Keratinocyte (primary cell): ENCODE results near the gene HOXB9. TPM values are rescaled to one million over a fixed set of nuclear protein-coding genes. Genes with fewer than 3 reads are reported as not detected.

ENCODE experiments used
- DNase-seq: peaks from one replicate; pipeline ENCODE4 v3.0.0-alpha.2; 2011; ENCODE audit warnings: low read depth, missing footprints, low spot score
- FAIRE-seq: peaks from 2 replicates; lab custom pipeline; 2011; peaks lifted over from hg19 to GRCh38; lab: Jason Lieb, UNC
- H2AFZ ChIP-seq: 2 replicates; pipeline ENCODE4 v1.6.0; 2012; ENCODE audit warnings: low read length, control low read depth, inconsistent platforms; ENCODE audit not compliant: control insufficient read depth
- H3K27ac ChIP-seq: 2 replicates; pipeline ENCODE4 v1.5.1; 2011; ENCODE audit warnings: low read length; ENCODE audit not compliant: control insufficient read depth, insufficient read depth
- H3K27me3 ChIP-seq: 3 replicates; pipeline ENCODE4 v1.6.0; 2011; ENCODE audit warnings: low read length; ENCODE audit not compliant: control insufficient read depth, insufficient read depth; ENCODE audit errors: extremely low read depth
- H3K36me3 ChIP-seq, 2 experiments: 2 replicates in 1 of 2; 3 replicates in 1 of 2; pipeline ENCODE4 v1.5.1; 2011; ENCODE audit warnings: low read length in 2 of 2, mild to moderate bottlenecking in 1 of 2; ENCODE audit not compliant: control insufficient read depth in 2 of 2, insufficient read depth in 2 of 2; ENCODE audit errors: extremely low read depth in 1 of 2
- H3K4me1 ChIP-seq: 3 replicates; pipeline ENCODE4 v1.5.1; 2011; ENCODE audit warnings: low read length; ENCODE audit not compliant: control insufficient read depth, insufficient read depth; ENCODE audit errors: extremely low read depth
- H3K4me2 ChIP-seq: 3 replicates; pipeline ENCODE4 v1.6.0; 2011; ENCODE audit warnings: low read depth, low read length; ENCODE audit not compliant: control insufficient read depth, insufficient read depth; ENCODE audit errors: extremely low read depth
- H3K4me3 ChIP-seq, 3 experiments: fragments of 200-600 bp in 1 of 3; sonication (generic) in 1 of 3; 2 replicates in 2 of 3; 3 replicates in 1 of 3; pipeline ENCODE4 v1.5.1; 2011 to 2016; ENCODE audit warnings: low read length in 3 of 3, mild to moderate bottlenecking in 3 of 3, control low read depth in 2 of 3, inconsistent platforms in 1 of 3, low read depth in 1 of 3, mixed read lengths in 1 of 3, mixed run types in 1 of 3, moderate library complexity in 1 of 3; ENCODE audit not compliant: control insufficient read depth in 2 of 3, insufficient read depth in 2 of 3; ENCODE audit errors: extremely low read depth in 1 of 3
- H3K79me2 ChIP-seq: 2 replicates; pipeline ENCODE4 v1.6.0; 2012; ENCODE audit warnings: low read length; ENCODE audit not compliant: control insufficient read depth, insufficient read depth
- H3K9ac ChIP-seq: 3 replicates; pipeline ENCODE4 v1.6.0; 2011; ENCODE audit warnings: low read length; ENCODE audit not compliant: control insufficient read depth, insufficient read depth; ENCODE audit errors: extremely low read depth
- H3K9me1 ChIP-seq: 3 replicates; pipeline ENCODE4 v1.6.0; 2011; ENCODE audit warnings: low read length; ENCODE audit not compliant: control insufficient read depth, insufficient read depth; ENCODE audit errors: extremely low read depth
- H3K9me3 ChIP-seq: 2 replicates; pipeline ENCODE4 v1.5.1; 2012; ENCODE audit warnings: low read depth, low read length; ENCODE audit not compliant: control insufficient read depth
- H4K20me1 ChIP-seq: 3 replicates; pipeline ENCODE4 v1.6.0; 2011; ENCODE audit warnings: low read length; ENCODE audit not compliant: control insufficient read depth, insufficient read depth; ENCODE audit errors: extremely low read depth
- CTCF ChIP-seq, 3 experiments: IDR thresholded peaks in 1 of 3; conservative IDR thresholded peaks in 1 of 3; optimal IDR thresholded peaks in 1 of 3; 2 replicates in 2 of 3; 3 replicates in 1 of 3; pipeline versions ENCODE3 to v1.5.1; 2011; ENCODE audit warnings: low read length in 3 of 3, mild to moderate bottlenecking in 3 of 3, moderate library complexity in 2 of 3, control low read depth in 1 of 3, inconsistent platforms in 1 of 3; ENCODE audit not compliant: insufficient read depth in 2 of 3; ENCODE audit errors: extremely low read depth in 1 of 3
- EZH2 ChIP-seq: IDR thresholded peaks from one replicate; pipeline ENCODE4 v1.6.1; 2012; ENCODE audit warnings: inconsistent platforms, mild to moderate bottlenecking, low read length, moderate library complexity
- dilution Hi-C: fragments of 300-500 bp; cut with MboI; formaldehyde crosslinking; loops from one replicate; pipeline ENCODE4 v1.7.0; 2020; ENCODE audit warnings: low sequenced_read_pairs; ENCODE audit not compliant: extremely low pct_ligation_motif_present
- polyA plus RNA-seq, 5 experiments: library from polyadenylated mRNA; depleted of rRNA in 3 of 5; stranded (reverse) in 3 of 5; stranded (forward) in 1 of 5; unstranded in 1 of 5; fragments of >200 nt; gene quantifications; 1 replicate in 1 of 5; 2 replicates in 3 of 5; 3 replicates in 1 of 5; pipeline versions ENCODE4 v1.2.1 to v1.2.3, GENCODE V29; 2011 to 2012; ENCODE audit warnings: missing spikeins in 2 of 5, low read depth in 1 of 5, low replicate concordance in 1 of 5

The HOXB9 gene
- polyA plus RNA-seq, 1 donor (not counting 4 experiments of a cell fraction or from before 2014, with no cell fraction given), result 0.03 TPM

GRCh38 chr17:48623583-48623982, 2.6 kb downstream of the HOXB9 start:
- Histone ChIP-seq H3K79me2 (no peaks in the 10 kb centered on the region), H2AFZ (no peak overlapping the region), H3K36me3 (no peaks in the 10 kb centered on the region), H3K9me3 (no peaks in the 10 kb centered on the region), H3K4me1 (peaks cover 3% of the 10 kb centered on the region), H3K9ac (no peak overlapping the region), H3K4me2 (no peak overlapping the region), H3K27ac (no peak overlapping the region), H3K4me3 (no peak overlapping the region), H3K27me3 (peaks cover 100% of the 10 kb centered on the region), H3K9me1 (no peaks in the 10 kb centered on the region), H4K20me1 (no peaks in the 10 kb centered on the region)
- TF ChIP-seq CTCF (optimal IDR thresholded peaks at IDR 0.05 in 1 of 3, IDR thresholded peaks at IDR 0.05 in 1 of 3, conservative IDR thresholded peaks at IDR 0.05 in 1 of 3; ENCODE audit: extremely low read depth in 1 of 3, insufficient read depth in 2 of 3, low read length in 3 of 3) (no peak), EZH2 (no peak)
- dilution Hi-C loops, result no loop called here
- FAIRE-seq (no peak), DNase-seq (no peak)

GRCh38 chr17:48622857-48623256, 3.3 kb downstream of the HOXB9 start:
- no peaks in the 10 kb centered on the region for H3K9me1 ChIP-seq
- H3K4me2 ChIP-seq, result no peak overlapping the region
- H4K20me1 ChIP-seq, result no peaks in the 10 kb centered on the region
- H3K27me3 ChIP-seq, result peaks cover 100% of the 10 kb centered on the region
- peaks cover 3% of the 10 kb centered on the region for H3K4me1 ChIP-seq
- no peak for DNase-seq
- peak; percentile 10 for TF ChIP-seq EZH2
- no peak for TF ChIP-seq CTCF (optimal IDR thresholded peaks at IDR 0.05 in 1 of 3, IDR thresholded peaks at IDR 0.05 in 1 of 3, conservative IDR thresholded peaks at IDR 0.05 in 1 of 3; ENCODE audit: extremely low read depth in 1 of 3, insufficient read depth in 2 of 3, low read length in 3 of 3)
- FAIRE-seq, result no peak
- dilution Hi-C loops, result no loop called here
- no peak overlapping the region for H3K4me3 ChIP-seq
- H3K9ac ChIP-seq, result no peak overlapping the region
- no peak overlapping the region for H3K27ac ChIP-seq
- H3K79me2 ChIP-seq, result no peaks in the 10 kb centered on the region
- no peaks in the 10 kb centered on the region for H3K36me3 ChIP-seq
- no peak overlapping the region for H2AFZ ChIP-seq
- no peaks in the 10 kb centered on the region for H3K9me3 ChIP-seq
